GM18499 (cell line): Measurements from ENCODE around the gene FIGLA.
"Not testable (repeated sequence)": the region's sequence is repeated elsewhere in the genome, so short reads cannot be mapped to it uniquely, and the experiment has no call there.

Experiments used
- ATAC-seq: cut with Tn5 transposase; IDR thresholded peaks from one replicate; pipeline ENCODE4 v1.9.1; 2021; ENCODE audit warnings: moderate number of reproducible peaks; ENCODE audit not compliant: insufficient read depth, unreplicated experiment

FIGLA gene

GRCh38 chr2:70808983-70809958 is 18.8 kb upstream of the FIGLA start:
- ATAC-seq: no peak

GRCh38 chr2:70807828-70808118 is 17.3 kb upstream of the FIGLA start:
- ATAC-seq: no peak

DNA sequence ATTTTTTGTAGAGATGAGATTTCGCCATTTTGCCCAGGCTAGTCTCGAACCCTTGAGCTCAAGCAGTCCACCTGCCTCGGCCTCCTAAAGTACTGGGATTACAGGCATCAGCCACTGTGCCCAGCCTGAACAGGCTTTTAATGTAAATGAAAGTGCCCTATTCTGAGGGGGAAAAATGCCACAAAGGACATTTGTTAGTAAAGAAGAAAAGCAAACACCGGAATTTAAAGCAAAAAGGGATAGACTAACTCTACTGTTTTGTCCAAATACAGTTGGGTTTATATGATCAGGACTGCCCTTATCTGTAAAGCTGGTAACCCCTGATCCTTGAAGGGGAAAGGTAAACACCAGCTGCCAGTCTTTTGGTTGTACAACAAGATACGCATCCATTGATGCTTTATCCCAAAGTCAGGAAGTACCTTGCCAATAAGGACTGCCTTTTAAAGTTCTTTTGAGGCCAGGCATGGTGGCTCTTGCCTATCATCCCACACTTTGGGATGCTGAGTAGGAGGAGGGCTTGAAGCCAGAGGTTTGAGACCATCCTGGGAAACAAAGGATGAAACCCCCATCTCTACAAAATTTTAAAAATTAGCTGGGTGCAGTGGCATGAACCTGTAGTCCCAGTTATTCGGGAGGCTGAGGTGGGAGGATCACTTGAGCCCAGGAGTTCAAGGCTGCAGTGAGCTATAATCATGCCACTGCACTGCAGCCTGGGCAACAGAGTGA is 16.8 kb upstream of the FIGLA start:
- no peak for ATAC-seq

GRCh38 chr2:70806620-70807019 is 16.2 kb upstream of the FIGLA start:
- no peak for ATAC-seq

DNA sequence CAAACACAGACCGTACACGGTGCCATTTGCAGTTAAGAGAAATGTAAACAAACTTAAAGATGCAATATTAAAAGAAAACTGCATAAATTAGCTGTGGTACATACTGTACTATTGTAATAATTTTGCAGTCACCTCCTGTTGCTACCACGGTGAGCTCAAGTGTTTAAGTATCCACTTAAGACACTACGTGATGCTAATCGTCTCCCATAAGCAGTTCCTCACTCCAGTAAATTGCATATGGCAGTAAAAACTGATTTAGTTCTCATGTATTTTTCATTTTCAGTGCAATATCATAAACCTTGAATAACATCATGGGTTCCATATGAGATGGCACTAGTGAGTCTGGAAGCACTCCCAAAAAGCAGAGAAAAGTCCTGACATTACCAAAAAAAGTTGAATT is 15.6 kb upstream of the FIGLA start:
- ATAC-seq: no peak

DNA sequence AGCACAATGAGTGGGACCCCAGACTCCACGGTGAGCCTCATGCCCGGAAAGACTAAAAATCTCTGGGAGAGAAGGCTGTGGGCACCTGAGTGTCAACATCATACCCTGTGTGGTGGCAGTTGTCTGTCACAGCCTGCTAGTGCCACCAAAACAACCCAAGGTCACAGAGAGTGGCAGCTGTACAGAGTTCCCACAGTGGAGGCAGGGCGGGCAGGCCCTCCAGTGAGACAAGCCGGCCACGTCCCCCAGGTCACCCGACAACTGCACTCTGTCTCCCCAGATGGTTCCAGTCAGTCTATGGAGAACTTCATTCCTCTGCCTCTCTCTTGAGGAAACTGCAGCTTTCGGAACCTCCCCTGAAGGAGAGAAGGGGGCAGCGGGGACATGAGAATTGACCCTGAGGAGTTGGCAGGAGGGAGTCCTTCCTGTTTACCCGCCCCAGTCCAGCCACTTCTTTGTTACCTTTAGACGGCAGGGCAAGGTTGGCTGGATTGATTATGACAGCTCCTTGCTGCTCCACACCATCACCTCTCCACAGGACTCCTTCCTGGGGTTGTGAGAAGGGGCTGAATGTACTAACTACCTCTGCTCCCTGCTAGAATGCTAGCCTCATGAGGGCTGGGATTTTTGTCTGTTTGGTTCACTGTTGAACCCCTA is 11.3 kb upstream of the FIGLA start:
- ATAC-seq: no peak

DNA sequence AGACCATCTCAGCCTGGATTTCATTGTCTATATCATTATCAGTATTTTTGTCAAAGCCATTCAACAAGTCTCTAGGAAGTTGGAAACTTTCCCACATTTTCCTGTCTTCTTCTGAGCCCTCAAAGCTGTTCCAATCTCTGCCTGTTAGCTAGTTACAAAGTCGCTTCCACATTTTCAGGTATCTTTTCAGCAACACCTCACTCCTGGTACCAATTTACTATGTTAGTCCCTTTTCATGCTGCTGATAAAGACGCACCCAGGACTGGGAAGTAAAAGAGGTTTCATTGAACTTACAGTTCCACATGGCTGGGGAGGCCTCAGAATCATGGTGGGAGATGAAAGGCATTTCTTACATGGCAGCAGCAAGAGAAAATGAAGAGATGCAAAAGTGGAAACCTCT is 9.3 kb upstream of the FIGLA start:
- no peak for ATAC-seq

DNA sequence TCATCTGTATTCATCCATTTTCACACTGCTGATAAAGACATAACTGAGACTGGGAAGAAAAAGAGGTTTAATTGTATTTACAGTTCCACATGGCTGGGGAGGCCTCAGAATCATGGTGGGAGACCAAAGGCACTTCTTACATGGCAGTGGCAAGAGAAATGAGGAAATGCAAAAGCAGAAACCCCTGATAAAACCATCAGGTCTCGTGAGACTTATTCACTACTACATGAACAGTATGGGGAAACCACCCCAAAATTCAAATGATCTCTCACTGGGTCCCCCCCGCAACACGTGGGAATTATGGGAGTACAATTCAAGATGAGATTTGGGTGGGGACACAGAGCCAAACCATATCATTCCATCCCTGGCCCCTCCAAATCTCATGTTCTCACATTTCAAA is 7.6 kb upstream of the FIGLA start:
- ATAC-seq: not testable (repeated sequence)

- no peak for ATAC-seq
These were observed 7.1 kb upstream of the FIGLA start for GRCh38 chr2:70797506-70797905.

- no peak for ATAC-seq
These were observed 5.8 kb upstream of the FIGLA start for GRCh38 chr2:70796262-70796661.

GRCh38 chr2:70795164-70795995 is 4.9 kb upstream of the FIGLA start:
- ATAC-seq: no peak

- no peak for ATAC-seq
These were observed 3.0 kb upstream of the FIGLA start for GRCh38 chr2:70793450-70793849.

DNA sequence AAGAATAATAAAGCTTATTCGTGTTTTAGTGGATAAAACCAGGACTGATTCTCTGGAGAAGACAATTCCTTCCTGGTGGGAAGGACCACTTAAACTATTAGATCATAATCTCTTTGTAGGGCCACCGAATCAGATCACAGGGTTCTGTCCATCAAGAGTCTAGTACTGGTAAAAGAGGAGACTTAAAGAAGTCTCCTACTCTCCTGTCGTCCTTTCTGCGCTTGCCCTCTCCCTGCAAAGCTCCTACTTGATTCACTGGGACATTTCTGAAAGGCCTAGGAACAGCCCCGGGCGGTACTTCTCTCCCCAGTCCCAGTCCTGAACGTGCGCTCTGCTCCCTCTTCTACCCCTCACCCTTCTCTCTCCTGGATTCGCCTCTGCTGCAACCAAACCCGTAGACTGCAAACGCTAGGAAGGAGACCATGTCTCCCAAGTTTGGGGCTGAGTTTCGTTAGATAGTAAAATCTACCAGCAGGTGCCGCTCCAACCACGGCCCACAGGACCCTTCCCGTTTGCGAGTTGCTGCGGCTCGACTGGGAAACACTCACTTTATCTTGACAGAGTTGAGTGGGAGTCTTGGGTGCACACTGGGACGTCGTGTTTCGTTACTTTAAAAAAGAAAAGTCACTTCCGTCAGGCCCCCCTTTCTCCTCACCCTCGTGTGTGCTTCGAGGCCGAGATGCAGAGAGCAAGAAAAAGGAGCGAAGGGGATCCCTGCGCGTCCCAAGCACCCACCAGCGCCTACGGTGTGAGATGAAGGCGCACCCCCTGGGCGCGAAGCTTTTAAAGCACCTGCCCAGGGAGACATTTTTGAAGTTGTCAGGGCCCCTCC is 923 bp downstream of the FIGLA start:
- no peak for ATAC-seq

DNA sequence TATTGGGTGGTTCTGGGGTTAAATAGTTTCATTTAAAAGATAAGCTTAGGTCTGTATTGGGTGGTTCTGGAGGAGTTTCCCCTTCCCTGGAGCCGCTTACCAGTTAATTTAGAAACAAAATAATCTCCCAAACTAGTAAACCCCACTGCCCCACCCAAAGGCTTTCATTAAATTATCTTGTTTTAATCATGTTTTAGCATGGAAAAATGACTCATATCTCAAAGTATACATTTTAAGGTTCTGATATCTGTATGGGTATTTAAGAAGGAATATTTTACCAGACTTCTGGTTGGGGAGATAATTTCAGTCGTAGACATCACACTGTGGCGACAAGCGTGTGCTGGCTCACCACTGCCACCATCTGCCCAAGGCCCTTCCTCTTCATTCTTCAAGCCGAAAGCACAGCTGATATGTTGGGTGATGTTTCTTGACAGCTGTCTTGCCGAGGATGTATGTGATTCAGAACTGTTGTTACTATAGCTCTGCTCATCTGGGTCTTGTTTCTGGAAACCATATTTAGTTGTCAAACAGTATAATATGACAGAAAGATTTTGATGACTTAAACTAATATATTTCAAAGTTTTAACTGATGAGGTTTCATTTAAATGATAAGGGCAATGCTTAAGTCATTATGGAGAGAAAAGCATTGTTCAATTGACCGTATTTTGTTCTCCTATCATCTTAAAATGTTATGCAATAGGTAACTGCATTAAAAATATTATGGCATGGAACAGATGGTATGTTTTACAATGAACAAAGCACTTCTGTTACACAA is 5.1 kb downstream of the FIGLA start:
- no peak for ATAC-seq

DNA sequence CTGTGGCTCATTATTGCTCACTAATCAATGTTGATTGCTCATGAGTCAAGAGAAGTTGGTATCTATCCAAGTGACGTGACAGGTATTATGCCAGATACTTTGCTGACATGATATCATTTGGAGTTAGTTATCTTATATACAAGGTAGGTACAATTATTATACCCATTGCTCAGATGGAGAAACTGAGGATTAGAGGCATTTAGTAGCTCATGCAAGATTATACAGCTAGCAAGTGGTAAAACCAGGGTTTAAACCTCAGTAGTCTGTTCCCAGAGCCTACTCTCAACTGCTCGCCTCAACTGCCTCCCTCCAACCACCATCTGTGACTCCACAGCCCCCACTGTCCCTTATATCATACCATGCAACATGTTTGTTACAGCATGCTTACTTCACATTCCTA is 6.1 kb downstream of the FIGLA start:
- ATAC-seq: no peak

- no peak for ATAC-seq
These were observed 10.4 kb downstream of the FIGLA start for GRCh38 chr2:70779911-70780545.

DNA sequence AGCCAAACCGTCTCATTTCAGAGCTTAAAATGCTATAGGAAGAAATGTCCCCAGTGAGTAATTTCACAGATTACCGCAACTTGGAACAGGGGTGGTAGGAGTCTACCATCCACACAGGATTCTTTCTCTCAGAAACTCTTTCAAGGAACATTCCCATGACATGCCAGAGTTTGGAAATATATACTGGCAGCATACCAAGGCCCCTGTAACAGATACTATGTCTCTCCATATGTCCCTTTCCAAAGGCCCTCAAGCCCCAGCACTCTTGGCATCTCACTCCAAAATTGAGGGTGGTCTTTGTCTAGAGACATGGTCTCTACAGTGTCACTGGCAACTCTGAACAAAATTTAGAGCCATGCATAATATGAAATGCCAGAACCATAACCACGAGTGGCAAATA is 11.0 kb downstream of the FIGLA start:
- ATAC-seq: no peak

DNA sequence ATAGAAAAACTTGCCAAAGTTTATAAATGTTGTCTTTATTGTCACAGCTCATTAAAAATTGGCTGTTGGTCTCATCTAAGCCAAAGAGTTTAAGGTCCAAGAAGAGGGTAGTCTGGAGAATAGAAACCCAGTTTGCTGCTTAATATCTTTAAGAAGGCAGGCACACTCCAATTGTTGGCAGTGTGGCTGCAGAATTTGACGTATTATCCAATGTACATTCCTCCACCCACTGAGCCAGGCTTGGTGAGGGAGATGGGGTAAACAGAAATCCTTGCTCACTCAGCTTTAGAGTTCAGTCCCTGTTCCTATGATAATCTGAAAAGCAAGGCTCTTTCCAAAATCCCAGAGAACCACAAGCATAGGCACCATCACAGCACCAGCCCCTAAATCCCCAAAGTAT is 11.8 kb downstream of the FIGLA start:
- no peak for ATAC-seq
